Measurements from ENCODE around the gene TMEM178B. TPM values are rescaled to one million over a fixed set of nuclear protein-coding genes. Genes with fewer than 3 reads are reported as not detected.

Gene TMEM178B
- total and polyA plus RNA-seq, 7 donors = 0.13 to 4.8 (median 1.6) TPM

DNA sequence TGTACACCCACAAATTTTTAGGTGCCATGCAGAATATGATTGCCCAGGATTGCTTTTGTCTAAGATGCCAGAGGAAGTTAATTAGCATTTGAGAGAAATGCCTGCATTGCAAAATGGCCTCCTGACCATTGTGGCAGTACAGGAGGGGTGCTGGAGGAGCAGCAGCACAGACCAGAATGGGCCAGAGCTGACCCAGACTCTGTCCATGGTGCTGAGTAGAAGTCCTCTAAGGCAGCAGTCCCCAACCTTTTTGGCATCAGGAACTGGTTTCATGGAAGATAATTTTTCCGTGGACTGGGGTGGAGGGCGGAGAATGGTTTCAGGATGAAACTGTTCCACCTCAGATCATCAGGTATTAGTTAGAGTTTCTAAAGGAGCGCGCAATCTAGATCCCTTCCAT is 259.6 kb downstream of the TMEM178B start:
- no peak for DNase-seq
- intact Hi-C loops (cut with DNase I) = no loop called here
- no peaks in the 10 kb centered on the region for H3K9me3 ChIP-seq
- no peak overlapping the region for H3K4me3 ChIP-seq
- no peaks in the 10 kb centered on the region for H3K4me1 ChIP-seq
- ATAC-seq = no peak
- H3K36me3 ChIP-seq (ENCODE audit: insufficient read depth in 1 of 2, low read depth in 1 of 2) = no peaks in the 10 kb centered on the region
- 74 to 83% (median 80%) methylated on average over 4 of the region's 4 CpGs for WGBS, 3 donors
- no peak for TF ChIP-seq CTCF (IDR thresholded peaks at IDR 0.05)
- H3K27me3 ChIP-seq (ENCODE audit: insufficient read depth in 3 of 3, low read length in 2 of 3) = no peaks in the 10 kb centered on the region
- H3K27ac ChIP-seq = no peak overlapping the region

DNA sequence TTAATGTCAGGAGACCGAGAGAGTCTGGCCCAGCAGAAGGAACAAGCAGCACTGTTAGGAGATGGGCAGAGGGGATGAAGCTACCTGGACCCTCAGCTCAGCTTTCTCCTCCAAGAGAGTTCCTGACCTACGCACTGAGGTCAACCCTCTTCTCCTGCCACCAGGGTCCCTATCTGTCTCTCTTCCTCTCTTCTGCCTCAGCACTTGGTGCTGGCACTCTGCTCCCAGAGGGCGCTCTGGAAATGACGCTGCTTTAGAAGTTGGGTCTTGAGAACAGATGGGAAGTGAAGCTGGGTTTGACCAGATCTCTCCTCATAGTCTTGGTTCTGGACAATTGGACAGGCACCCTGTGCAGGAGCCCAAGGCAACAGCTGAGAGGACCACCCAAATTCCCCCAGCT is 261.3 kb downstream of the TMEM178B start:
- Histone ChIP-seq H3K4me1 (no peaks in the 10 kb centered on the region), H3K27ac (no peak overlapping the region), H3K4me3 (no peak overlapping the region), H3K36me3 (ENCODE audit: insufficient read depth in 1 of 2, low read depth in 1 of 2) (no peaks in the 10 kb centered on the region), H3K9me3 (no peaks in the 10 kb centered on the region), H3K27me3 (ENCODE audit: insufficient read depth in 3 of 3, low read length in 2 of 3) (no peaks in the 10 kb centered on the region)
- intact Hi-C loops (cut with DNase I) = no loop called here
- no peak for ATAC-seq
- no peak for DNase-seq
- no peak for TF ChIP-seq CTCF (IDR thresholded peaks at IDR 0.05)
- WGBS, 3 donors = 89 to 96% (median 93%) methylated on average over 4 of the region's 4 CpGs

GRCh38 chr7:141339603-141340002 is 265.7 kb downstream of the TMEM178B start:
- Histone ChIP-seq H3K9me3 (no peaks in the 10 kb centered on the region), H3K36me3 (ENCODE audit: insufficient read depth in 1 of 2, low read depth in 1 of 2) (no peaks in the 10 kb centered on the region), H3K4me1 (no peaks in the 10 kb centered on the region), H3K27ac (no peak overlapping the region), H3K4me3 (no peak overlapping the region), H3K27me3 (ENCODE audit: insufficient read depth in 3 of 3, low read length in 2 of 3) (no peaks in the 10 kb centered on the region)
- intact Hi-C loops (cut with DNase I) = no loop called here
- WGBS, 3 donors = 28 to 45% (median 38%) methylated on average over 1 of the region's 1 CpG
- no peak for DNase-seq
- no peak for ATAC-seq
- no peak for TF ChIP-seq CTCF (IDR thresholded peaks at IDR 0.05)

DNA sequence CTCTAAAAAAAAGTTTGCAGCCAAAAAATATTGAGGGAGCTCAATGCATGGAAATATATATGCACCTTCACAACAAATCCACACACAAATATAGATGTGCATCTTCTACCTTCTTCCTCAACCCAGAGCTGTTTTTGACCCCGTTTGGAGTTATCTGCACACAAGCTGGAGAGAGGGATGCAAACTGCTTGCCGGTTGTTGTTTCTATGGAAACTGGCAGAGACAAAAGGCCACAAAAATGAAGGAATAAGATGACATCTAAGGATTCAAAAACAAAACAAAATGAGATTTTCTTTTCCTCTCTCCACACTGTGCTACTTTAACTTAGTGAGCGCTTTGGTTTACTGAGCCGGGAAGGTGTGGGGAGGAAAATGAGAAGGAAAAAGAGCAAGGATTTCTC is 267.1 kb downstream of the TMEM178B start:
- no peak for ATAC-seq
- no peaks in the 10 kb centered on the region for H3K9me3 ChIP-seq
- H3K27me3 ChIP-seq (ENCODE audit: insufficient read depth in 3 of 3, low read length in 2 of 3) = no peaks in the 10 kb centered on the region
- no peak overlapping the region for H3K4me3 ChIP-seq
- TF ChIP-seq CTCF (IDR thresholded peaks at IDR 0.05) = no peak
- intact Hi-C loops (cut with DNase I) = no loop called here
- 71 to 76% (median 74%) methylated on average over 4 of the region's 4 CpGs for WGBS, 3 donors
- no peak for DNase-seq
- no peak overlapping the region for H3K27ac ChIP-seq
- H3K4me1 ChIP-seq = no peaks in the 10 kb centered on the region
- H3K36me3 ChIP-seq (ENCODE audit: insufficient read depth in 1 of 2, low read depth in 1 of 2) = no peaks in the 10 kb centered on the region

DNA sequence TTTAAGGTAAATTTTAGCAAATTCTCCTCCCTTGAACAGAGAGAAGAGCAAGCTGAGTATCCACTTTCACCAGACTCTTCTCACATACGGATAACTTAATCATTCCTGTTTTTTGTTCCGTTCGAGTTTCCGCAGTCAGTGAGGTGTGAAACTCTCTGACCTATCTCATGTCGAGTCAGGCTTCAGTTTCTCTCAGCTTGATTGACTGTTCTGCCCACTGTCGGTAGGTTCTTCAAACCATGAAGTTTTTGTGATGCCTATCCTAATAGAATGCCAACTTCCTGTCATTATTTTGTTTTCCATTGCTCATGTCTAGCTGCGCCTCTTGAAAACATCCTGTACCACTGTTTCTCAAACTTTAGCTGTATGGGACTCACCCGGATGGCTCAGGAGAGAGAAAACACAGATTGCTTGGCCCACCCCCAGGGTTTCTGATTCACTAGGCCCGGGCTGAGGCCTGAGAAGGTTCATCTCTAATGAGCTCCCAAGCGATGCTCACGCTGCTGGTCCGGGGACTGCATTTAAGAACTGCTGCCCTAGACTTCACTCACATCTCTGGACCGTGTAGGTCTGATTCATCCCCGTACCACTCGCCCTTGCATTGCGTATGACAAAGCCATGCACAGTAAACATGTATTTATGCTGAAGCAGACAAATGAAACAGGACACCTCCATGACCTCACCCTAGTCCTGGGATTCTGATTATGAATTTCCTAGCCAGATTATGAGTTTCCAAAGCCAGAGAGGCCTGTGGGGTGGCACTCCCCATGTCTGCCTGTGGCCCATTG is 269.0 kb downstream of the TMEM178B start:
- 83 to 90% (median 87%) methylated on average over 16 of the region's 16 CpGs for WGBS, 3 donors
- no peak for ATAC-seq
- intact Hi-C loops (cut with DNase I) = no loop called here

More for the DNA sequence above, 269.0 kb downstream of the TMEM178B start:
- Histone ChIP-seq H3K36me3 (ENCODE audit: insufficient read depth in 1 of 2, low read depth in 1 of 2) (no peaks in the 10 kb centered on the region), H3K9me3 (no peaks in the 10 kb centered on the region), H3K27me3 (ENCODE audit: insufficient read depth in 3 of 3, low read length in 2 of 3) (no peaks in the 10 kb centered on the region), H3K27ac (no peak overlapping the region), H3K4me1 (no peaks in the 10 kb centered on the region), H3K4me3 (no peak overlapping the region)
- no peak for DNase-seq
- no peak for TF ChIP-seq CTCF (IDR thresholded peaks at IDR 0.05)

All from psoas muscle (tissue), 8 donors.